Endothelial cell of umbilical vein (primary cell): ENCODE results near the gene SP1. TPM values are rescaled to one million over a fixed set of nuclear protein-coding genes. Genes with fewer than 3 reads are reported as not detected.

Source experiments
- BruUV-seq: library from RNA; stranded (reverse); fragments of 400-500 nt; replicated peaks from 2 replicates; lab custom pipeline; 2021; lab: Mats Ljungman, UMichigan
- CTCF ChIA-PET: fragments of 300-600, 350-600 bp; sonication (Branson Sonifier 250); formaldehyde crosslinking; loops from one replicate; lab custom pipeline; 2021; ENCODE audit warnings: antibody characterized with exemption, inconsistent platforms; lab: Charles Lee
- POLR2A ChIA-PET: fragments of 300-600, 350-600 bp; sonication (Branson Sonifier 250); formaldehyde crosslinking; loops from one replicate; lab custom pipeline; 2021; ENCODE audit warnings: antibody characterized with exemption, inconsistent platforms; lab: Charles Lee
- DNase-seq: peaks from one replicate; pipeline ENCODE4 v3.0.0-alpha.2; 2011; ENCODE audit warnings: low read depth, low spot score
- FAIRE-seq: peaks from 2 replicates; lab custom pipeline; 2011; peaks lifted over from hg19 to GRCh38; lab: Jason Lieb, UNC
- H2AFZ ChIP-seq: 2 replicates; pipeline ENCODE4 v1.6.0; 2012; ENCODE audit warnings: low read depth, low read length, control low read depth, inconsistent platforms
- H3K27ac ChIP-seq: 2 replicates; pipeline ENCODE4 v1.5.1; 2011; ENCODE audit warnings: low read depth, mild to moderate bottlenecking, control low read depth, low read length, moderate library complexity; ENCODE audit not compliant: insufficient read depth
- H3K27me3 ChIP-seq, 2 experiments: 2 replicates each; pipeline versions ENCODE4 v1.6.0 to v1.6.1; 2011; ENCODE audit warnings: low read length in 2 of 2, mixed read lengths in 1 of 2; ENCODE audit not compliant: control insufficient read depth in 2 of 2, insufficient read depth in 2 of 2
- H3K36me3 ChIP-seq, 2 experiments: 2 replicates in 1 of 2; 3 replicates in 1 of 2; pipeline ENCODE4 v1.5.1; 2011; ENCODE audit warnings: low read length in 2 of 2, mild to moderate bottlenecking in 1 of 2, moderate library complexity in 1 of 2; ENCODE audit not compliant: control insufficient read depth in 2 of 2, insufficient read depth in 2 of 2; ENCODE audit errors: extremely low read depth in 1 of 2
- H3K4me1 ChIP-seq: 3 replicates; pipeline ENCODE4 v1.5.1; 2011; ENCODE audit warnings: mild to moderate bottlenecking, low read length; ENCODE audit not compliant: control insufficient read depth, insufficient read depth; ENCODE audit errors: extremely low read depth
- H3K4me2 ChIP-seq: 2 replicates; pipeline ENCODE4 v1.6.1; 2011; ENCODE audit warnings: low read length, control low read depth, mixed read lengths; ENCODE audit not compliant: insufficient read depth
- H3K4me3 ChIP-seq, 3 experiments: fragments of 200-600 bp in 1 of 3; sonication (generic), shearing (Covaris generic) in 1 of 3; replicated peaks in 1 of 3; 2 replicates each; pipeline ENCODE4 v1.5.1; 2011 to 2016; ENCODE audit warnings: control low read depth in 3 of 3, low read length in 3 of 3, mild to moderate bottlenecking in 2 of 3, inconsistent platforms in 1 of 3, low read depth in 1 of 3, moderate library complexity in 1 of 3; ENCODE audit not compliant: insufficient read depth in 1 of 3
- H3K79me2 ChIP-seq: 2 replicates; pipeline ENCODE4 v1.6.0; 2012; ENCODE audit warnings: low read length, inconsistent platforms; ENCODE audit not compliant: control insufficient read depth, insufficient read depth
- H3K9ac ChIP-seq: replicated peaks from 2 replicates; pipeline ENCODE3; 2011; ENCODE audit warnings: low read length, control low read depth; ENCODE audit not compliant: insufficient read depth; ENCODE audit errors: extremely low read depth
- H3K9me1 ChIP-seq: replicated peaks from 3 replicates; pipeline ENCODE4 v1.6.0; 2011; ENCODE audit warnings: mild to moderate bottlenecking, low read length; ENCODE audit not compliant: control insufficient read depth, insufficient read depth; ENCODE audit errors: extremely low read depth
- H3K9me3 ChIP-seq: replicated peaks from 2 replicates; pipeline ENCODE4 v1.5.1; 2012; ENCODE audit warnings: low read length, inconsistent platforms; ENCODE audit not compliant: control insufficient read depth, insufficient read depth
- H4K20me1 ChIP-seq: replicated peaks from 2 replicates; pipeline ENCODE3; 2011; ENCODE audit warnings: mild to moderate bottlenecking, low read length; ENCODE audit not compliant: control insufficient read depth, insufficient read depth; ENCODE audit errors: extremely low read depth
- CTCF ChIP-seq, 2 donors: IDR thresholded peaks; 1 replicate in 1 of 2; 2 replicates in 1 of 2; pipeline ENCODE4 v1.5.1; 2011; ENCODE audit warnings: low read length in 2 of 2, mild to moderate bottlenecking in 2 of 2, moderate library complexity in 2 of 2, control low read depth in 1 of 2, inconsistent platforms in 1 of 2, low read depth in 1 of 2; ENCODE audit not compliant: insufficient read depth in 1 of 2; ENCODE audit errors: extremely low read depth in 1 of 2
- EZH2 ChIP-seq: IDR thresholded peaks from 2 replicates; pipeline ENCODE4 v1.6.1; 2012; ENCODE audit warnings: borderline replicate concordance, low read depth, mild to moderate bottlenecking, moderate library complexity, low read length, inconsistent platforms; ENCODE audit not compliant: severe bottlenecking
- FOS ChIP-seq: IDR thresholded peaks from 2 replicates; pipeline ENCODE4 v1.6.1; 2011; ENCODE audit warnings: mild to moderate bottlenecking, low read length, moderate library complexity, borderline replicate concordance; ENCODE audit not compliant: insufficient read depth
- GATA2 ChIP-seq: IDR thresholded peaks from 2 replicates; pipeline ENCODE4 v1.7.0; 2011; ENCODE audit warnings: low read depth, mild to moderate bottlenecking, moderate library complexity, mixed read lengths, low read length; ENCODE audit not compliant: insufficient read length, insufficient read depth
- JUN ChIP-seq: IDR thresholded peaks from 2 replicates; pipeline ENCODE4 v1.6.1; 2011; ENCODE audit warnings: borderline replicate concordance, low read depth; ENCODE audit not compliant: insufficient read length, insufficient read depth
- MAX ChIP-seq: IDR thresholded peaks from 2 replicates; pipeline ENCODE4 v1.6.1; 2011; ENCODE audit not compliant: insufficient read depth, insufficient read length
- MYC ChIP-seq: IDR thresholded peaks from one replicate; pipeline ENCODE4 v1.6.1; 2011; ENCODE audit warnings: mild to moderate bottlenecking, low read depth, low read length
- POLR2A ChIP-seq: IDR thresholded peaks from 2 replicates; pipeline ENCODE4 v1.6.1; 2012; ENCODE audit warnings: low read depth, mild to moderate bottlenecking, control low read depth, low read length
- POLR2AphosphoS5 ChIP-seq: IDR thresholded peaks from 2 replicates; pipeline ENCODE4 v1.6.1; 2012; ENCODE audit warnings: low read depth, mild to moderate bottlenecking, control low read depth, low read length, moderate library complexity; ENCODE audit not compliant: insufficient read depth
- dilution Hi-C: fragments of 300-500 bp; cut with MboI; formaldehyde crosslinking; loops from one replicate; pipeline ENCODE4 v1.15.0; 2019; ENCODE audit warnings: low sequenced_read_pairs; ENCODE audit not compliant: extremely low pct_ligation_motif_present
- intact Hi-C: fragments of 100-400 bp; cut with micrococcal nuclease; formaldehyde crosslinking; loops from one replicate; pipeline ENCODE4 v1.10.0; 2022
- polyA plus RNA-seq, 4 experiments: library from polyadenylated mRNA; depleted of rRNA in 3 of 4; stranded (reverse) in 3 of 4; unstranded in 1 of 4; fragments of >200 nt; gene quantifications; 2 replicates each; pipeline versions ENCODE4 v1.2.1 to v1.2.3, GENCODE V29; 2011 to 2012; ENCODE audit warnings: missing spikeins in 1 of 4
- total RNA-seq: library from RNA; stranded (reverse); gene quantifications from 2 replicates; pipeline ENCODE4 v1.2.3, GENCODE V29; 2021

The SP1 gene
- total and polyA plus RNA-seq, 2 donors (not counting 3 experiments of a cell fraction or from before 2014, with no cell fraction given): 34.8 to 56.3 TPM

DNA sequence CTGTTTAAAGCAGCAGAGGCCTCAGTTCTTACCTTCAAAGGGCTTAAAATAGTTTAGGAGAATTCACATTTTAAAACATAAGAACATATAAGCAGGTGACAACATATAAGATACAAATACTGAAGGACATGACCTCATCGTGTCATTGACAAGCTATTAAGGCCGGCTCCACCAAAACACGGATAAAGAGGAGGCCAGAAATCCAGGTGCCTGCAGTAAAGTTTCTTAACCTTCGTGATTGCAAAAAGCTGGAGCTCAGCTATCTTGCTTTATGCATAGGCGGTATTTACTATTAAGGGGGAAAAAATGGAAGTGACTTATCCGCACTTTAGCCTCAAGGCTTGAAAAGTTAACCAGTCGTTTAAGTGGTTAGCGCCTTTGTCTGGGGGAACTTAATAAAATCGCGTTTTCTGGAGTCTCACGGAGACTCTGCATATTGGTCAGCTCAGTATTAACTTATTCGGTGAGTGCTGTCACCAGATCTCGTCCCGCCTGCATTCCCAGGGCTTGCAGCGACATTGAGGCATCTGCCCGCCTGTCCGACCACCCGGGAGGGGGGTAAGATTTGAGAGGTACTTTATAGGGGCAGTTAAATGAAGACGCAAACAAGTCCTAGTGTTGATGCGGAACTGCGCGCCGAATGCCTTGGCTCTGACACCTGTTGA, 1.1 kb upstream of the SP1 start:
- H3K9me1 ChIP-seq: no peaks in the 10 kb centered on the region
- H3K4me2 ChIP-seq: peak overlapping the region; percentile 61
- peak overlapping the region; percentile 67 for H3K9ac ChIP-seq
- FAIRE-seq: peak; percentile 31
- peaks cover 6 to 12% of the 10 kb centered on the region in 2 experiments for H3K36me3 ChIP-seq
- no peaks in the 10 kb centered on the region for H3K27me3 ChIP-seq
- peaks cover 30% of the 10 kb centered on the region for H3K4me1 ChIP-seq
- ChIA-PET POLR2A (interaction anchor here (0.6 to 1.6 kb wide), 6 partner anchors 9 to 324 kb away, joined by 3 to 9 read pairs (median 5); no protein-coding TSS in a partner anchor), CTCF (interaction anchor here (1.1 to 4.2 kb wide), 7 partner anchors 27 to 165 kb away, joined by 3 to 32 read pairs (median 7); partner anchors contain the start of gene AAAS)
- H3K4me3 ChIP-seq: peak overlapping the region; percentile 4 to 48 (median 47)
- H3K9me3 ChIP-seq: no peaks in the 10 kb centered on the region
- TSS peak; percentile 98 for BruUV-seq
- no peak for DNase-seq
- peak overlapping the region; percentile 58 for H3K27ac ChIP-seq
- H3K79me2 ChIP-seq: peaks cover 21% of the 10 kb centered on the region
- dilution Hi-C loops: no loop called here
- H2AFZ ChIP-seq: peak overlapping the region; percentile 73
- intact Hi-C loops: loop anchor here (2.0 kb wide), 1 partner anchor 54 kb away; no protein-coding TSS in a partner anchor
- no peaks in the 10 kb centered on the region for H4K20me1 ChIP-seq
- TF ChIP-seq MAX (no peak), GATA2 (no peak), FOS (no peak), POLR2AphosphoS5 (no peak), JUN (no peak), CTCF (IDR thresholded peaks at IDR 0.05; ENCODE audit: extremely low read depth in 1 of 2, insufficient read depth in 1 of 2, low read depth in 1 of 2, low read length in 2 of 2) (no peak), MYC (no peak), EZH2 (no peak), POLR2A (no peak)
